ENCODE results near the gene APOM. TPM values are rescaled to one million over a fixed set of nuclear protein-coding genes. Genes with fewer than 3 reads are reported as not detected.
A peak's percentile ranks its signal among the peaks of the same experiment; 100 is the strongest.

The APOM gene
- total and polyA plus RNA-seq, 2 of the 4 experiments (the other 2 are of a cell fraction), result 1.4 to 3.8 TPM

DNA sequence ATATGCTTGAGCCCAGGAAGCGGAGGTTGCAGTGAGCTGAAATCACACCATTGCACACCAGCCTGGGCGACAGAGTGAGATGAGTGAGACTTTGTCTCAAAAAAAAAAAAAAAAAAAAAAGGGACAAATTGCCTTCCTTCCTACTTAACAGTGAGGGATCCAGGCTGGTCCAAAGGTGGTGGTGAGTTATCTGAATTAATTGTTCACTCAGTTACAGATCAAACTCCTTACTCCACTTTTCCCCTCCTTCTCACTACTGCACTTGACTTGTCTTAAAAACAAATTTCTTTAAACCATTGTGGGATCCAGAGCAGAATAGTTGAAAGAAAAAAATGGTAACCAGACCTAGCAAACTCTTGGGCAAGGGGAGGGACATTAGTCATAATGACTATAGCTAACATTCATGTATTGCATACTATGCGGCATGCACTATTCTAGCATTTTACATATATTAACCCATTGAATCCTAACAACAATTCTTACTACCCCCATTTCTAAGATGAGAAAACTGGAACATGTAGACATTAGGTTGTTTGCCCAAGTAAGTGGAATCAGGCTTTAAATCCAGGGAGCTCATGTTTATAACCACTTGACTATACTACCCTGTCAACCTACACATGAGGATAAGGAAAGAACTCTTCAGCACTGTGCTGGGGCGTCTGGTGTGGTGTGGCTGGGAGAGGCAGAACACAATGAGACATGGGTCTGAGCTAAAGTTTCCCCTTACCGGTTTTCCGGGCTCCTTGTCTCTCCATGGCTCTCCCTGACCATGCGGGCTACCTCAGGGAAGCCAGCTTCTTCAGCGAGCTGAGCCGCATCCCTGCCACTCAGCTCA, 7.6 kb downstream of the APOM start:
- Histone ChIP-seq H3K27ac (ENCODE audit: insufficient read depth, low read length) (peak overlapping the region; percentile 80), H3K23ac (ENCODE audit: low read depth, low read length) (peak overlapping the region; percentile 66), H3K56ac (ENCODE audit: extremely low read depth, insufficient read depth, low read length) (peak overlapping the region; percentile 46), H3K4me1 (ENCODE audit: control insufficient read depth, insufficient read depth, low read length) (peaks cover 20% of the 10 kb centered on the region), H3K9ac (ENCODE audit: low read depth, low read length) (peak overlapping the region; percentile 49), H3K36me3 (ENCODE audit: control insufficient read depth, insufficient read depth, low read length) (peaks cover 17% of the 10 kb centered on the region), H3K9me3 (ENCODE audit: control insufficient read depth, insufficient read depth, low read length) (no peaks in the 10 kb centered on the region), H3K4me3 (ENCODE audit: insufficient read depth, low read depth, low read length) (peak overlapping the region; percentile 74), H2AK9ac (replicated peaks; ENCODE audit: low read depth, low read length, poor library complexity) (peak overlapping the region; percentile 99), H4K8ac (ENCODE audit: low read depth in 2 of 2, low read length in 2 of 2) (peak overlapping the region; percentile 44 to 68; a peak in 3 of 4 replicates), H3K4ac (ENCODE audit: low read depth, low read length) (peak overlapping the region; percentile 80), H2BK120ac (ENCODE audit: low read depth, low read length) (peak overlapping the region; percentile 75), H3K4me2 (ENCODE audit: low read depth, low read length) (peak overlapping the region; percentile 74), H4K20me1 (ENCODE audit: insufficient read depth, low read length) (peaks cover 11% of the 10 kb centered on the region), H2BK20ac (ENCODE audit: low read depth, low read length) (peak overlapping the region; percentile 20; the same call in 1 of the 2 replicates), H3K9me1 (ENCODE audit: insufficient read depth, low read length) (peaks cover 6% of the 10 kb centered on the region; the same call in 1 of the 2 replicates), H4K5ac (ENCODE audit: low read depth, low read length) (0 out of 2 replicates have a peak overlapping the region, but pooled peaks have one; percentile 9), H2AK5ac (ENCODE audit: low read depth, low read length) (peak overlapping the region; percentile 84), H3K18ac (ENCODE audit: low read depth, low read length) (no peak overlapping the region), H2BK5ac (ENCODE audit: low read depth, low read length, poor library complexity, severe bottlenecking) (peak overlapping the region; percentile 82), H4K91ac (ENCODE audit: insufficient read depth, low read depth, low read length) (peak overlapping the region; percentile 36; the same call in 1 of the 2 replicates), H3K79me1 (ENCODE audit: low read depth in 1 of 2, low read length in 2 of 2) (peaks cover 11 to 83% of the 10 kb centered on the region in 2 experiments), H2AFZ (replicated peaks; ENCODE audit: low read length, poor library complexity) (peak overlapping the region; percentile 79), H3K27me3 (ENCODE audit: control insufficient read depth, insufficient read depth, low read length) (no peaks in the 10 kb centered on the region), H3K14ac (replicated peaks; ENCODE audit: low read depth, low read length) (peak overlapping the region; percentile 47), H2BK15ac (ENCODE audit: low read depth, low read length) (peak overlapping the region; percentile 63; the same call in 2 of the 3 replicates)
- intact Hi-C loops (cut with micrococcal nuclease) (loop anchor here (5.0 kb wide), 1 partner anchor 169 kb away; no protein-coding TSS in a partner anchor), in situ Hi-C loops (cut with MboI; ENCODE audit: low sequenced_read_pairs) (no loop called here), dilution Hi-C loops (cut with HindIII; ENCODE audit: low sequenced_read_pairs, unreplicated experiment) (no loop called here)
- no peak for ATAC-seq (ENCODE audit: low read depth)
- BruUV-seq (replicated peaks), result no TSS peak
- TF ChIP-seq SMC3 (IDR thresholded peaks at IDR 0.05; ENCODE audit: low read depth, low read length), result no peak
- 0 out of 2 replicates have a peak, but pooled peaks have one; percentile 6 for TF ChIP-seq FOS (IDR thresholded peaks at IDR 0.05; ENCODE audit: low read depth, low read length)
- TF ChIP-seq CEBPB (IDR thresholded peaks at IDR 0.05; ENCODE audit: low read depth, low read length), result peak; percentile 92
- ChIA-PET POLR2A (ENCODE audit: unreplicated experiment) (interaction anchor here (0.5 to 1.4 kb wide), 5 partner anchors 11 to 253 kb away, joined by 3 to 8 read pairs (median 5); partner anchors contain the start of gene BAG6), CTCF (interaction anchor here (0.9 to 1.3 kb wide), 3 partner anchors 10 to 11 kb away, joined by 3 to 5 read pairs (median 3); partner anchors contain the start of gene BAG6)
- DNase-seq, result peak; percentile 70
- 60% methylated on average over 2 of the region's 9 CpGs; no CpG with 5 or more reads in 1 of the 2 experiments for WGBS, 2 experiments (ENCODE audit: extremely low coverage in 2 of 2, insufficient read length in 1 of 2)

Measured in IMR-90 (cell line).